ENCODE results near the gene NDUFS6.

Gene NDUFS6

DNA sequence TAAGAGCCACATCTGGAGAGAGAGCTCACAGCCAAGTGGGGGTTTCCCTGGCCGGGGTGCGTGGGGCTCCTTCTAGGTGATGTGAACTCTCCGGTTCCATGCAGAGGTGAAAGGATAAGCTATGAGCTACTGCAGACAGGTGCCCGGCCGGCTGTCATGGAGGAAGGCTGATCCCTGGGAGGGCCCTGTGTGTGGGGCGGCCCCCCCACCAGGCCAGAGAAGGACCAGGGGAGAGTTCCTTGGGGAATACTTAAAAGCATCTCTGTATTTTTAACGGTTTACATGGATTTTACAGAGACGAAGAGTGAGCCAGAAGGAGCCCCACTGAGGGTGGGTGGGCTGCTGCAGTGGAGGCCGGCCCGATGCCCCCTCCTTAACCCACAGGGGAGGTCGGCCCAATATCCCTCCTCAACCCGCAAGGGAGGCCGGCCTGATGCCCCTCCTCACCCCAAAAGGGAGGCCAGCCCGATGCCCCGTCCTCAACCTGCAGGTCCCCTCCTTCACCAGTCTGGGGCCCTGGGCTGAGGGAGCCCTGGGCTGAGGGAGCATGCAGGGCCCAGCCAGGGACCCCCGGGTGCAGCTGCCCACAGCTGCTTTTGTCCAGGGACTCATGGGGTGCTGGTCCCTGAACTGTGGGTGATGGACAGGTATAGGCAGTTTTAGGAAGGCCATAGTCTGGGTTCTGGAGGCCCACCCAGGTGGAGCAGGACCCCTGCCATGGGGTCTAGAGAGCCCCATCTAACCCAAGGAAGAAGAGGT is 33.5 kb upstream of the NDUFS6 start:
- DNase-seq: no peak

DNA sequence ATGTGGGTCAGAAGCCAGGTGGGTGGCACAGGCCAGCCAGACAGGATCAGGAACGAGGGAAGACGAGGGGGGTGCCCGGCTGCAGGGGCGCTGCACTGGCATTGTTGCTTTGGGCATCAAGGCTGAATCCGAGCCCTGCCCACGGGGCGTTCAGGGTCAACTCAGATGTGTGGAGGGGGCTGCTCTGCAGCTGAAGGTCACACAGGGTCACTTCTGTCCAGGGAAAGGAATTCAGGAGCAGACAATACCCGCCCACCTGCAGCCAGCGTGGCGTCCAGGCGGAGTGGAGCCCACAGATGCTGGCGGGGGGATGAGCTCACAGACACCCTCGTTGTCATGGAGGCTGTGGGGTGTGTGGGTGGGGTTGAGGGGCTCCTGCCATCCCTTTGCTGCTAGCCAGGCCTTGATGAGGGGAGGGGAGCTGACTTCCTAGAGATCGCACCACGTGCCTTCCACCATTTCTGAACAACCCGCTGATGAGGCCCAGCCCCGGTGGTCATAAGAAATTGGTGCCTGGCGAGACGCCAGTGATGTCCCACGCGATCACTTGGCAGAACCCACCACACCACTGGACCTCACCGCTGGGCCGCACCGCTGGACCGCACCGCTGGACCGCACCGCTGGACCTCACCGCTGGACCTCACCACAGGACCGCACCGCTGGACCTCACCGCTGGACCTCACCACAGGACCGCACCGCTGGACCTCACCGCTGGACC is 32.8 kb upstream of the NDUFS6 start:
- no peak for DNase-seq

DNA sequence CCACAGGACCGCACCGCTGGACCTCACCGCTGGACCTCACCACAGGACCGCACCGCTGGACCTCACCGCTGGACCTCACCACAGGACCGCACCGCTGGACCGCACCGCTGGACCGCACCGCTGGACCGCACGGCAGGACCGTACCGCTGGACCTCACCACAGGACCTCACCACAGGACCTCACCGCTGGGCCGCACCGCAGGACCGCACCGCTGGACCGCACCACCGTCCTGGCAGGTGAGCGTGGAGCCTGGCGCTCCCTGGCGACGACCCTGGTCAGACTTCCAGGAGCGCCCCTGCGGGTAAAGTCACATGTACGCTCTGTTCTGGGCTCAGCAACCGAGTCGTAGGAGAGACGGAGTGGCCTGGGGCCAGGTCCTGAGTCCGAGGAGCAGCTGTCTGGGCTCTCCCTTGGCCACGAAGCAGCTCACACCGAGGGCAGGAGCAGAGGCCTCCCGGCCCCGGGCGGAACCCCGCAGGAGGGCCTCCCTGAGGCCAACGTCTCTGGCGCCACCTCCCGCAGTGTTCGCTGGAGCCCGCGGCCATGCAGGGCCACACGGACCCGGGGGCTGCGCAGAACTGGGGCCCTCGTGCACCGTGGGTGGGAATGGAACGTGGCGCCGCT is 32.1 kb upstream of the NDUFS6 start:
- DNase-seq: no peak

DNA sequence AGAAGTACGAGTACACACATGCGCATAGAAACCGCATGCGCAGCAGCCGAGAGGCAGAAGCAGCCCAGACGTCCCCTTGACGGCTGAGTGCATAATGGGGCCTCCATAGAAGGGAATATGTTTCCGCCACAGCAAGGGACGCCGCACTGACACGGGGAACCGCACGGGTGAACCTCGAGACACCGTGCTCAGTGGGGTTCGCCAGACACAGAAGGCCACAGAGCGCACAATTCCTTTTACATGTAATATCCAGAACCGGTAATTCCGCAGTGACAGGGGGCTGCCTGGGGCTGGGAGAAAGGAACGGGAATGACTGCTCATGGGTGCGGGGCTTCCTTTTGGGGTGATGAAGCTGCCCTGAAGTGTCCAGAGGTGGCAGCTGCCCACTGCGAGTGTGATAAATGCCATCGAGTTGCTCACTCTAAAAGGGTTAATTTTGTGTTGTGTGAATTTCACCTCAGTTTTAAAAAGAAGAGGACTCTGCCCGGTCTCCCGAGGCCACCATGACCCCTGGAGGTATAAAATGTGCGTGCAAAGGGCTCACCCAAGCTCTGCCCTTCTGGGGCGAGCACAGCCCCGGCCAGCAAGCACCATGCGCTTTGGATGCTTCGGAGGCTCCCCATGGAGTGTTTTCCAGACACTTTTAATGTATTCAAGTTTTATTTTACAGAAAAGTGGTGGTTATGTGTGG is 31.3 kb upstream of the NDUFS6 start:
- DNase-seq: no peak

DNA sequence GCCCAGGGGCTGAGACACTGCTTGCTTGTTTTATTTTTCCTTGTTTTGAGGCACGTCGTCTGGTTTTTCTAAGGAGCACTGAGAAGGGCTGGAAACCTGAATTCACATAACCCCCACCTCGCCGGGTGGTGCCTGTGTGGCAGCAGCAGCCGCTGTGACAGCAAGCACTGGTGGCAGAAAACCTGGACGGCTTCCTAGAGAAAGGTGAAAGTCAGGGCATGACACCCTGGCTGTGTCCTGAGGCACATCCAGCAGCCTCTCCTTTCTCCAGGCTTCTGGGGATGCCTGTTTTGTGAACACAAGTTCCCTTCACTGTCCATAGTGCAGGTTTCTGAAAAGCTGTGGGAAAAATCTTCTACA is 30.8 kb upstream of the NDUFS6 start:
- DNase-seq: no peak

DNA sequence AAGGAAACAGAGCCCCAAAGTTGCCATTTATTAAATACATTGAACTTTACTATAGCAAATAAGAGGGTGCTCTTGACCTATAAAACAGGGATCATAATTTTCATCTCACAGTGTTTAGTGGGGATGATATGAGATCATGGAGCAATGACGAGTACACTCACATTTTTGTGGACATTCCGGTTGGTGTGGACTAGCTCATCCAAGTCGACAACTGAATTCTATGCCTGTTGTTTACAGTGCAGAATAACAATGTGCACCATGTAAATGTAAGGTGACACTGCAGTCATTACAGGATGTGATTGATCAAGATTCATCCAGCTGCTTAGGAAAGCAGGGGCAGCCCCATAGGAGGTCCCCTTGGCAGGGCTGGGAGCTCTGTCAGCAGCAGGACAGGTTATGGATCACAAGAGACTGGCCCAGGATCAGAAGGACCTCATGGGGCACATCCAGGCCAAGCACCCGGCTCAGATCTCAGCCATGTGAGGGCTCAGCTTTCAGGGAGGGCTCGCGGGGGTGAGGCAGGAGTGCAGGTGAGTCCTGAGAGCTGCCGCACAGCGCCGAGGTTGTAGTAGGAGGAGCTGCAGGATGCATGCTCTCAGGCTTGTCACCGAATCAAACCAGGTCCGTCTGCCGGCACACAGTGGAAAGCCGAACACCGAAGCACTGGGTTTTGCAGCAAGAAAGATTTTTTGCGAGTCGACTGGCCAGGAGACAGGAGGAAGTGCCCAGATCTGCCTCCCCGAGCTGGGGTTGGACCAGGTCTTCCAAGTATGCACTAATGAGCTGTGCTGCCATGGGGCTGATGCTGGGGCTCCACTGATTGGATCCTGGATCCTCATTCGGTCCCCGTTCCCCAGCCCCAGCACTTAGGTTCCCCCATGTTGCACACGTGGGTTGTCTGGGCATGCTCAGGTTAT is 29.8 kb upstream of the NDUFS6 start:
- no peak for DNase-seq

DNA sequence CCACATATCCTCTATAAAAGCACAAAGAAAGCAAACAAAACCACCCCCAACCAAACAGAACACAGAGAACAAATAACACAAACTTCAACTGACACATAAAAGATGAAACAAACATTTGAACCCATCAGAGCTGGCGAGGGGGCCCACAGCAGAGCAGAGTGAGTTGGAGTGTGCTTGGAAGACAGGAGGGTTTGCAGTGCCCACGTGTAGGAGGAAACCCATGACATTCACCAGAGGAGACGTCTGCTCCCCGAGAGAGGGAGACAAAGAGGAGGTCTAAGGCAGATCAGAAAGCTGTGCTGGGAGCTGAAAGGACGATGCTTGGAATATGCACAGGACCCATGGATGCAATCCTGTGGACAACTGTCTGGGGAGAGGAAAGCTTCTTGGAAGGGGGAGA is 28.6 kb upstream of the NDUFS6 start:
- DNase-seq: no peak

DNA sequence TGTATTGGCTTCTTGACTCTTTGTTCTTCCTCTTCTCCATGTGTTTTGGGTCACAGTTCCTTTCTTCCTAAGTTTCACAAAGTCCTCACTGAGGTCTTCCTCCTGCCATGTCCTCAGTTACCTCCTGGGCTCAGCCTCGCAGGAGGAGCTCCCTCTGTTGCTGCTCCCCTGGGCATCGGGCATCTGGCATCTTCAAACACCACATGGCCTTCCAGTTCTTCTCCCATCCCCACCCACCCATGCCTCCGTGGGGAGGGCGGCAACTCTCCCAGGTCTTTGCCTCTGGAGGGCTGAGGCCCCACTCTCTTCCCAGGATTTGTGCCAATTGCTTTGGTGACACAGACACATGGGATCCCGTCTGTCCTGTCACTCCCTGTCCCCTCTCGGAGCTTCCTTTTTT is 24.4 kb upstream of the NDUFS6 start:
- no peak for DNase-seq

DNA sequence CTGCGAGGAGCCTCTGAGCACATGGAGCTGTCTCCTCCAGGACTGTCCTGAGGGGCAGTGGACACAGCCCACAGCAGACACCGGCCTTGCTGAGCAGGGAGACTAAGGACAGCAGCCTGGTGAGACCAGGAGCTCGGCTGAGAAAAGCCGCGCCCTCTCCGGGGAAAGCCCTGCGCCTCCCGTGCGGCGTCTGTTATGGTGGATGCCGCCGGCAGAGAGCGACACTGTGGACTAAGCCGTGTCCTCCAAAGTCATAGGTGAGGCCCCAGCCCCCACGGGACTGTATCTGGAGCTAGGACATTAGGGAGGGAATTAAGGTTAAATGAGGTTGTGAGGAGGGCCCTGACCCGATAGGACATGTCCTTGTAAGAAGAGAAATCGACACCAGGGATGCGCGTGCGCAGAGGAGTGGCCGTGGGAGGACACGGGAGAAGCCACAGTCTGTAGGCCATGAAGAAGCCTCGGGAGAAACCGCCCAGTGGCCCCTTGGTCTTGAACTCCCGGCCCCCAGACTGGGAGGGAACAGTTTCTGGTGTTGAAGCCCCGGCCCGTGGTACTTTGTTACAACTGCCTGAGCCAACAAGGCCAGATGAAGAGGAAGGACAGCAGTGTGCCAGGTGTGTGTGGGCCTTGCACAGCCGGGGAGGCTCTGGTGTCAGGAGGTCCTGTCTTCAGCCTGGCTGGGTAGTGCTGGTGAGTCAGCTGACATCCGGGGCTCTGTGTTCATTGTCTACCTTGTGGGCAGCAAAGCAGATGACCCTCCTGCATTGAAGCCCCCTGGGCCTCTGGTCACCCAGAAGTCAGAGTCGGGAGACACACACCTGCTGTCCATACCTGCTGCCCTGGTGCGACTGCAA is 23.7 kb upstream of the NDUFS6 start:
- no peak for DNase-seq

DNA sequence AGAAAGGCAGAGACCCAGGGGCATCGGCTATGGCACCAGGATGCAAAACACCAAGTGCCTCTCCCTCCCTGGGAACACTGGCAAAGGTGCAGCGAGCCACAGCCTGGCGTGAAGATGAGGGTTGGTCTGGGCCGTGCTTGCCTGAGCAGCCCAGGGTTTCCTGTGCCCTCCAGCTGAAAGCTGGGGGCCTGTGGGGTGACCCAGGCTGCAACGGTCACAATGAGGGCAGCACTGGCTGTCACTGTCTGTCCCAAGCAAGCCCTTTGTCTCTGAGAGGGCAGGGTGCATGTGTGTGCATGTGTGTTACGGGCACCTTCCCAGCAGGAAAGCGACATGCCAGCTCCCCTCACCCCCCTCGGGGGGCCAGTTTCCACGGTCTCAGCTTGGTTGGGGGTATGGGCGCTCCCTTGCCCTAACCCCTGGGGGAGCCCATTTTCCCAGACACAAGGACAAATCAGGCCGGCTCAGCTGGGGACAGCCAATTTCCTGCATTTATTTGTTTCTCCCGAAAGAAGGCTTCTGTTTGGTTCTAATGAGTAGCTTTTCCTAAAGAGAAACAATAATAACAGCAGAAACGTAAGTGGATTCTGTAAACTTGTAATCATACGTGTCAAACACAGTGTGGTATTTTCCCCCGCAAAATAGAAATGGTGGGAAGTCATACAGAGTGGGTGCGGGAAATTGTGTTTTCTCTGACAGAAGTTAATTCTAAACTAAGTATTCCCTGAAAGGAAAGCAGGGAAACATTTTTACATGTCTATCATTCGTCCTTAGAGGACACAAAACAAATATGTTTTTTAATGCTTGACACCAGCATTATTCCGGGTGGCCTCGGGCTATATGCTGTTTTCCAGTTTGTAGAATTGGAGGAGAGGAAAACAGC is 22.8 kb upstream of the NDUFS6 start:
- no peak for DNase-seq

DNA sequence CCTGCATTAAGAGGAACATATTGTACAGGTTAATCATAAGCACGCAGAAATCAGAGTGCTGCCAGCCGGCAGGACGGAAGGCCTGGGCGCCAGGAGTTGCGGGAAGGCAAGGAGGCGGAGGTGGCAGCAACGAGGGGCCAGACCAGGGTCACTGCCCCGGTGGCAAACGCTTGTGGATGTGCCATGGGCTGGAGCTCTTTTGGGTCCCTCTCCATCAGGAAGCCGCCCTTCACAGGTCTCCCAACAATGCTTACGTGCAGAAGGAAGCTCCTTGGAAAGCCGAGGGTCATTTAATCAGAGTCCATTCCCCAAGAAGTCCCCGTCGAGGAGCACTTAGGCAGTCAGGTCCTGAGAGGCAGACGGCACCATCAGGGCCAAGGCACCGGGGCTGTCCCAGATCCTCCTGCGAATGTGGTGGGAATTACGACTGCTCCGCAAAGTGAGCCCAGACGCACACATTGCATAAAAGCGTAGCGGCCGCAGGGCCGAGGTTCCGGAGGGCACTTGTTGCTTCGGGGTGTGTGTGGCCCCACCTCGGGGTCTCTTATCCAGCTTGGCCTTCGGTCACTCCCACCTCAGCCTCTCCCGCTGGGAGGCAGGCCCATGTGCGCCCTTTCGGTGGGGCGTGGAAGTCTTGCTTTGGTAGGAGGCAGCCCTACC is 22.1 kb upstream of the NDUFS6 start:
- DNase-seq: no peak

DNA sequence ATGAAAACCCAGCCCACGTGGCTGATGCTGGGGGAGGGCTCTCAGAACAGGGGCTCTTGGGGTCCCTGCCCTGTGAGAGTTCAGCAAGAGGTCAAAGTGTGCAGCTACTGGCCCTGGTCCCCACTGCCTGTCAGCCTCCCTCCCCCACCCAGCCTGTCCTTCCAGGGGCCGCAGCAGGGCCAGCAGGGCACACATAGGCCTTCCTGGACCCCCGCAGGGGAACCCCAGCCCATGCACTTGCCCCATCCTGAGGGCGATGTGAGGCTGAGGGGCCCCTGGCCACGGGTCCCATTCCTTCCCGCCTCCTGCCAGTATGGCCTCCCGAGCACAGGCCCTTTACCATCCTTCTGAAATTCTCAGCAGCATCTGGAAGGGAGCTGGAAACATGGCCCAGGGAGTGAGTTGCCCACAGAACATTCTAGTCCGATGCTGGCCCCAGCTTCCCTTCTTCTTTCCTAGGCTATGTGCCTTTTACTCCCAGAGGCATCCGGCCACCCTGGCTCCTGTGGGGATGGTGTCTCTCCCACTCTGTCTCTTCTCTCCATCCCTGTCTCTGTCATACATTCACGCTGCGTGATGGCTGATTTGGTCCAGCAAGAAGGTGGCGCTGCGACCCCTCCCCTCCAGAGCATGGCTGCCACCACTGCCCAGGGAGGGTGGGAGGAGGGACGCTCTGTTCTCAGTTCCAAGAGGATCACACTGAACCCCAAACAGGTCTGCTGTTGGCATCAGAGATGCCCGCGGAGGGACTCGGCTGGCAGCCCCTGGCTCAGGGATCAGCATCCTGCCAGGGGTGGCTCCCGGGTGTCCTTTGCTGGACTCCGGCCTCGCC is 21.2 kb upstream of the NDUFS6 start:
- no peak for DNase-seq

DNA sequence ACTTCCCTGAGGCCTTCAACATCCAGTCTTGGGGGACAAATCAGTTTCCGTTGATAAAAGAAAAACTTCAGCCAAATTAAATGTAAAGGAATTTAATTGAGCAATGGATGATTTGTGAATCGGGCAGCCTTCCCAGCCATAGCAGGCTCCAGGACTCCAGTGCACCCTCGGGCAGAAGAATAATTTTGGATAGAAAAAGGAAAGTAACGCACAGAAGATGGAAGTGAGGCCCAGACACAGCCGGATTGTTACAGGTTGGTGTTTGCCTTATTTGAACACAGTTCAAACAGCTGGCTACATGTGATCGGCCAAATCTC is 20.6 kb upstream of the NDUFS6 start:
- DNase-seq: no peak

DNA sequence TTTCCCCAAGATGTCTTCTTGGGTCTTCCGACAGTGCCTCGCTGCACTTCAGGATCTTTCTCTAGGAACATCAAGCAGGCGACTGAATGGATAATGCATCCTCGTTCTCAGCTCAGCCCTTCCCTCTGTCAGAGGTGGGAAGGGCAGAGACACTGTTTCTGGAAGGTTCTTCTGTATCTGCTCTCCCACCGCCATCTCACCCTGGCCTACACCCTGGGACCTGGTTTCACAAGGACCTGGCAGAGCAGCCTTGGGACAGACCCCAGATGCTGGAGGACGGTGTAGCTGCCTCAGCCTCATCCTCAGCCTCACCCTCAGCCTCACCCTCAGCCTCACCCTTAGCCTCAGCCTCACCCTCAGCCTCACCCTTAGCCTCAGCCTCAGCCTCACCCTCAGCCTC is 20.1 kb upstream of the NDUFS6 start:
- DNase-seq: no peak

DNA sequence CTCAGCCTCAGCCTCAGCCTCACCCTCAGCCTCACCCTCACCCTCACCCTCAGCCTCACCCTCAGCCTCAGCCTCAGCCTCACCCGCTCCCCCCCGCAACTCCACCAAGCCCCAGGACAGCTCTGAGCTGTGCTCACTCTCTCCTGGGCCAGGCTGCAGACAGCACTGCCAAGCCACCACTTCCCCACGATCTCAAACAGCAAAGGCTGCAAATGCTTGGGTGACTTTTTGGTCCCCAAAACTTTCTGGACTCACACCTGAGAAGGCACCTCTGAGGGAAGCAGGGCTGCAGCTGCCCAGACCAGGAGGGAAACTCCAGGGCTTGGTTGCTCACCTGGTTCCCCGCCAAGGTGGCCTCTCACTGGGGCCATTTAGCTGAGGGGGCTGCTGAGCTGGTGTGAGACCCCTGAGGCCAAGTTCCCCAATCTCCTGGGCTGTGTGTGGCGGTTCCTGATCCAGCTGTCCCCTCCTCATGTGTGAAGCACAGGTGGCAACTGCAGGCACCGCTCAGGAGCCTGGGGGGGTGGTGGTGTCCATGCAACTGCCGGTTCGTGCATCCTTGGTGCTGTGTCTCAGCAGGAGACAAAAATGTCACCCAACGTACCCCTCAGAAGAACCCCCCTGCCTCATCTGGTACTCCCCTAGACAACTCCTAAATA is 19.4 kb upstream of the NDUFS6 start:
- no peak for DNase-seq

DNA sequence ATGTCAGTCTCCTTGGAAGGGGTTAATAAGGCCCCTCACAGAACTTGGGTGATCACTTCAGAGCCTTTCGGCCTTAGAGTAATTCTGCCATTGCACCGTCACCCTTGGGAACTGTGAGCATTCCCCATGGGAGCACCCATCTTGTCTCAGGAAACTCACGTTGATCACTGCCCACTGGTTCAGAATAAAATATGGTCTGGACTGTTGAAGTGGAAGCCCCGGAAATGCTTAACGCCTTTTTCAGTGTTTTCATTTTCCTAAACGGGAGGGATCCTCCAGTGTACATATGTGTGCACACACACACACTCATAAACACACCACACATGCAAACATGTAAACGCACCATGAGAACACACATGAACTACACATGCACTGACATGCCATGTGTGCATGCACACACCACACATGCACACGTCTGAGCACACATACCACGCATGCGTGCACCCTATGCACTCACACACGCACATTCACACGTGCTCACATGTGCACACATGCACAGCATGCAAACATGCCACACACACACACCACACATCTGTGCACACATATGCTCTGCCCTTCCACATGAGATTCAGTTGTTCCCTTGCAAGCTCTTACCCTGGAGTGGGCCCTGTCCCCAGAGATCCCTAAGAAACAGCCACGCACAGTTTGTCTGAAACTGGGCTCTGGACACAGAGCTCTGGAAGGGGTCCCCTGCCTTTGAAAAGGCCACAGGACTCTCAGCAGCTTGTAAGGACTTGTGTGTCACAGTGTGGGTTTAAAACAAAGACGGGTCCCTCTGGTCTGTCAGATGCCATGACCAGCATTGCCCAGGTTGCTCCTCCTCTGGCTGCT is 18.6 kb upstream of the NDUFS6 start:
- DNase-seq: no peak

DNA sequence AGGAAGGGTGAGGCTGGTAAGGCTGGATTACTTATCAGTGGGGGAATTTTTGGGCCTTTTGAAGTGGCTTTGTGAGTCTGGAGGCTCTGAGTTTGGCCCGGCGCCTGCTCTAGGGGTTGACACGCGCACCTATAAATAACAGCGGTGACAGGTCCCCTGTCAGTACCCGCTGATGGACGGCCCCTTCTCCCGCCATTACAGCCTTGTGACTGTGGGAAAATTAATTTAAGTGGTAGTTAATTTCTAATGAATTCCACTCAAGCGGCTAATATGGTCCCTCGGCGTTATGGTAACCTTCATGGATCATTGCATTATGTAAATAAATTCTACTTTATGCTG is 18.0 kb upstream of the NDUFS6 start:
- DNase-seq: no peak

Measured in activated CD4-positive, alpha-beta T cell treated with anti-CD3 and anti-CD28 coated beads for 4 hours (primary cell).